Activated CD4-positive, alpha-beta memory T cell treated with anti-CD3 and anti-CD28 coated beads for 36 hours (primary cell): Measurements from ENCODE around the gene LYSMD4. TPM values are rescaled to one million over a fixed set of nuclear protein-coding genes. Genes with fewer than 3 reads are reported as not detected.
"Not testable (repeated sequence)": the region's sequence is repeated elsewhere in the genome, so short reads cannot be mapped to it uniquely, and the experiment has no call there.

Source experiments
- CTCF ChIA-PET: fragments of 350-600 bp; sonication (Branson Sonifier 250); formaldehyde crosslinking; loops from one replicate; lab custom pipeline; 2021; ENCODE audit warnings: antibody characterized with exemption, inconsistent platforms; lab: Charles Lee
- POLR2A ChIA-PET: fragments of 350-600 bp; sonication (Branson Sonifier 250); formaldehyde crosslinking; loops from one replicate; lab custom pipeline; 2021; ENCODE audit warnings: antibody characterized with exemption; lab: Charles Lee
- DNase-seq: peaks from one replicate; pipeline ENCODE4 v3.0.0-alpha.2; 2020
- H3K27ac Mint-ChIP-seq: one replicate; pipeline ENCODE4 v1.8.0; 2021; ENCODE audit warnings: mixed read lengths
- H3K27me3 Mint-ChIP-seq: one replicate; pipeline ENCODE4 v1.8.0; 2021; ENCODE audit warnings: mixed read lengths
- H3K36me3 Mint-ChIP-seq: one replicate; pipeline ENCODE4 v1.8.0; 2021; ENCODE audit warnings: mixed read lengths
- H3K4me1 Mint-ChIP-seq: one replicate; pipeline ENCODE4 v1.8.0; 2021; ENCODE audit warnings: low read depth, mixed read lengths
- H3K4me3 Mint-ChIP-seq: one replicate; pipeline ENCODE4 v1.8.0; 2021; ENCODE audit warnings: mild to moderate bottlenecking, mixed read lengths
- H3K9me3 Mint-ChIP-seq: one replicate; pipeline ENCODE4 v1.8.0; 2021; ENCODE audit warnings: mixed read lengths
- intact Hi-C: fragments of 100-400 bp; cut with micrococcal nuclease; formaldehyde crosslinking; loops from one replicate; pipeline ENCODE4 v1.15.1; 2023
- total RNA-seq, 2 experiments: library from RNA; stranded (reverse); gene quantifications; one replicate each; pipeline ENCODE4 v1.2.3, GENCODE V29; 2021

LYSMD4 gene
- total RNA-seq, 2 experiments from 2014 or later = 5.2 to 7.6 TPM

GRCh38 chr15:99745370-99746086 lies 12.3 kb upstream of the LYSMD4 start:
- CTCF ChIA-PET = no interaction called here

GRCh38 chr15:99744142-99744541 lies 10.9 kb upstream of the LYSMD4 start:
- H3K4me1 Mint-ChIP-seq = no peaks in the 10 kb centered on the region
- H3K4me3 Mint-ChIP-seq = no peak overlapping the region
- no peaks in the 10 kb centered on the region for H3K27me3 Mint-ChIP-seq
- ChIA-PET CTCF (interaction anchor here (1.6 kb wide), 1 partner anchor 12 kb away, joined by 3 read pairs; no protein-coding TSS in a partner anchor), POLR2A (no interaction called here)
- no peak overlapping the region for H3K27ac Mint-ChIP-seq
- no peaks in the 10 kb centered on the region for H3K9me3 Mint-ChIP-seq
- no peaks in the 10 kb centered on the region for H3K36me3 Mint-ChIP-seq
- intact Hi-C loops = no loop called here
- no peak for DNase-seq

More at GRCh38 chr15:99745370-99746086, 12.3 kb upstream of the LYSMD4 start:
- no peaks in the 10 kb centered on the region for H3K9me3 Mint-ChIP-seq
- POLR2A ChIA-PET = no interaction called here
- H3K36me3 Mint-ChIP-seq = no peaks in the 10 kb centered on the region
- no peak overlapping the region for H3K4me3 Mint-ChIP-seq
- H3K4me1 Mint-ChIP-seq = no peaks in the 10 kb centered on the region
- H3K27ac Mint-ChIP-seq = no peak overlapping the region
- no peaks in the 10 kb centered on the region for H3K27me3 Mint-ChIP-seq
- DNase-seq = no peak
- intact Hi-C loops = no loop called here

GRCh38 chr15:99741835-99742234 lies 8.6 kb upstream of the LYSMD4 start:
- Mint-ChIP-seq H3K4me1 (no peaks in the 10 kb centered on the region), H3K4me3 (no peak overlapping the region), H3K27me3 (no peaks in the 10 kb centered on the region), H3K9me3 (no peaks in the 10 kb centered on the region), H3K36me3 (no peaks in the 10 kb centered on the region), H3K27ac (no peak overlapping the region)
- ChIA-PET CTCF (interaction anchor here (1.2 to 1.5 kb wide), 2 partner anchors 15 to 38 kb away, joined by 4 to 8 read pairs; no protein-coding TSS in a partner anchor), POLR2A (interaction anchor here (1.5 kb wide), 1 partner anchor 9 kb away, joined by 3 read pairs; the partner anchor contains the start of gene LYSMD4)
- intact Hi-C loops = no loop called here
- DNase-seq = no peak

GRCh38 chr15:99738021-99738847 lies 5.0 kb upstream of the LYSMD4 start:
- H3K4me1 Mint-ChIP-seq = peaks cover 3% of the 10 kb centered on the region
- intact Hi-C loops = loop anchor here (10.0 kb wide), 1 partner anchor 867 kb away; the partner anchor contains the start of genes ASB7 and LINS1
- ChIA-PET POLR2A (no interaction called here), CTCF (interaction anchor here (1.0 to 1.1 kb wide), 2 partner anchors 18 to 34 kb away, joined by 3 to 5 read pairs; no protein-coding TSS in a partner anchor)
- no peak for DNase-seq
- H3K4me3 Mint-ChIP-seq = no peak overlapping the region
- no peaks in the 10 kb centered on the region for H3K27me3 Mint-ChIP-seq
- no peak overlapping the region for H3K27ac Mint-ChIP-seq
- H3K36me3 Mint-ChIP-seq = no peaks in the 10 kb centered on the region
- H3K9me3 Mint-ChIP-seq = no peaks in the 10 kb centered on the region

- no peak overlapping the region for H3K4me3 Mint-ChIP-seq
- H3K27ac Mint-ChIP-seq = no peak overlapping the region
- POLR2A ChIA-PET = no interaction called here
- H3K36me3 Mint-ChIP-seq = no peaks in the 10 kb centered on the region
- H3K9me3 Mint-ChIP-seq = no peaks in the 10 kb centered on the region
- CTCF ChIA-PET = interaction anchor here (1.5 to 3.4 kb wide), 3 partner anchors 16 to 33 kb away, joined by 4 to 16 read pairs (median 14); no protein-coding TSS in a partner anchor
- H3K27me3 Mint-ChIP-seq = no peaks in the 10 kb centered on the region
- DNase-seq = no peak
- H3K4me1 Mint-ChIP-seq = peaks cover 11% of the 10 kb centered on the region
- intact Hi-C loops = loop anchor here (10.0 kb wide), 1 partner anchor 868 kb away; the partner anchor contains the start of genes ASB7 and LINS1
Measured at GRCh38 chr15:99736702-99737101, 3.5 kb upstream of the LYSMD4 start.

- DNase-seq = no peak
- no peak overlapping the region for H3K27ac Mint-ChIP-seq
- H3K4me3 Mint-ChIP-seq = no peak overlapping the region
- ChIA-PET CTCF (interaction anchor here (1.5 to 3.4 kb wide), 3 partner anchors 17 to 32 kb away, joined by 4 to 16 read pairs (median 14); no protein-coding TSS in a partner anchor), POLR2A (no interaction called here)
- no peaks in the 10 kb centered on the region for H3K9me3 Mint-ChIP-seq
- H3K27me3 Mint-ChIP-seq = no peaks in the 10 kb centered on the region
- peaks cover 11% of the 10 kb centered on the region for H3K4me1 Mint-ChIP-seq
- intact Hi-C loops = loop anchor here (10.0 kb wide), 1 partner anchor 869 kb away; the partner anchor contains the start of genes ASB7 and LINS1
- peaks cover 3% of the 10 kb centered on the region for H3K36me3 Mint-ChIP-seq
Measured at GRCh38 chr15:99735868-99736267, 2.6 kb upstream of the LYSMD4 start.

GRCh38 chr15:99734575-99734974 lies 1.3 kb upstream of the LYSMD4 start:
- Mint-ChIP-seq H3K36me3 (peaks cover 3% of the 10 kb centered on the region), H3K27me3 (no peaks in the 10 kb centered on the region), H3K27ac (no peak overlapping the region), H3K4me3 (no peak overlapping the region), H3K4me1 (peaks cover 11% of the 10 kb centered on the region), H3K9me3 (no peaks in the 10 kb centered on the region)
- POLR2A ChIA-PET = interaction anchor here (0.6 to 2.4 kb wide), 2 partner anchors 17 to 110 kb away, joined by 3 to 11 read pairs; no protein-coding TSS in a partner anchor
- intact Hi-C loops = loop anchor here (10.0 kb wide), 1 partner anchor 870 kb away; the partner anchor contains the start of genes ASB7 and LINS1
- DNase-seq = no peak
- CTCF ChIA-PET = interaction anchor here (1.0 to 3.4 kb wide), 3 partner anchors 30 to 462 kb away, joined by 3 to 16 read pairs (median 3); no protein-coding TSS in a partner anchor

GRCh38 chr15:99734040-99734291 lies 729 bp upstream of the LYSMD4 start:
- ChIA-PET POLR2A (interaction anchor here (0.6 to 2.4 kb wide), 3 partner anchors 16 to 168 kb away, joined by 3 to 11 read pairs (median 5); partner anchors contain the start of gene MEF2A), CTCF (interaction anchor here (1.0 to 2.1 kb wide), 4 partner anchors 22 to 462 kb away, joined by 3 to 15 read pairs (median 6); no protein-coding TSS in a partner anchor)
- not testable (repeated sequence) for H3K27me3 Mint-ChIP-seq, DNase-seq, H3K9me3 Mint-ChIP-seq, H3K36me3 Mint-ChIP-seq
- Mint-ChIP-seq H3K27ac (peak overlapping the region; percentile 92), H3K4me1 (peaks cover 11% of the 10 kb centered on the region), H3K4me3 (peak overlapping the region; percentile 75)
- intact Hi-C loops = loop anchor here (10.0 kb wide), 1 partner anchor 871 kb away; the partner anchor contains the start of genes ASB7 and LINS1

GRCh38 chr15:99732751-99733267 lies 428 bp downstream of the LYSMD4 start:
- intact Hi-C loops = loop anchor here (1.0 to 10.0 kb wide), 6 partner anchors 13 to 872 kb away; partner anchors contain the start of genes ASB7, LINS1 and LRRC28
- Mint-ChIP-seq H3K27me3 (no peaks in the 10 kb centered on the region), H3K9me3 (no peaks in the 10 kb centered on the region), H3K4me1 (peaks cover 11% of the 10 kb centered on the region), H3K27ac (no peak overlapping the region), H3K36me3 (peaks cover 3% of the 10 kb centered on the region), H3K4me3 (peak overlapping the region; percentile 73)
- ChIA-PET POLR2A (interaction anchor here (0.6 to 2.4 kb wide), 5 partner anchors 9 to 482 kb away, joined by 3 to 11 read pairs (median 5); partner anchors contain the start of genes LRRC28 and MEF2A), CTCF (interaction anchor here (0.7 to 2.1 kb wide), 5 partner anchors 23 to 628 kb away, joined by 4 to 20 read pairs (median 10); partner anchors contain the start of gene SYNM)
- DNase-seq = peak; percentile 23

- Mint-ChIP-seq H3K36me3 (peaks cover 3% of the 10 kb centered on the region), H3K27ac (no peak overlapping the region), H3K27me3 (no peaks in the 10 kb centered on the region), H3K9me3 (no peaks in the 10 kb centered on the region), H3K4me1 (peaks cover 11% of the 10 kb centered on the region), H3K4me3 (peak overlapping the region; percentile 73)
- no peak for DNase-seq
- ChIA-PET CTCF (interaction anchor here (1.2 to 2.1 kb wide), 3 partner anchors 23 to 627 kb away, joined by 5 to 20 read pairs (median 15); partner anchors contain the start of gene SYNM), POLR2A (interaction anchor here (1.5 to 2.4 kb wide), 3 partner anchors 14 to 167 kb away, joined by 3 to 11 read pairs (median 5); partner anchors contain the start of gene MEF2A)
- intact Hi-C loops = loop anchor here (2.0 to 10.0 kb wide), 3 partner anchors 165 to 873 kb away; partner anchors contain the start of genes ASB7 and LINS1
Measured at GRCh38 chr15:99732124-99732750, 1.0 kb downstream of the LYSMD4 start.
